Activated CD4-positive, alpha-beta T cell treated with anti-CD3 and anti-CD28 coated beads for 36 hours (primary cell): Measurements from ENCODE around the gene THBS1. TPM values are rescaled to one million over a fixed set of nuclear protein-coding genes. Genes with fewer than 3 reads are reported as not detected.

Experiments used
- ATAC-seq: fragments of 200-7000 bp; cut with Tn5 transposase; one replicate; pipeline ENCODE4 v1.10.0; 2021; ENCODE audit warnings: mild to moderate bottlenecking, moderate library complexity
- CTCF ChIA-PET: fragments of 350-600 bp; sonication (Branson Sonifier 250); formaldehyde crosslinking; loops from one replicate; lab custom pipeline; 2021; ENCODE audit warnings: antibody characterized with exemption; lab: Charles Lee
- POLR2A ChIA-PET: fragments of 350-600 bp; sonication (Branson Sonifier 250); formaldehyde crosslinking; loops from one replicate; lab custom pipeline; 2021; ENCODE audit warnings: antibody characterized with exemption, inconsistent platforms; lab: Charles Lee
- DNase-seq: peaks from one replicate; pipeline ENCODE4 v3.0.0-alpha.2; 2020
- H3K27ac Mint-ChIP-seq: one replicate; pipeline ENCODE4 v1.8.0; 2021; ENCODE audit warnings: mixed read lengths
- H3K27me3 Mint-ChIP-seq: one replicate; pipeline ENCODE4 v1.8.0; 2021; ENCODE audit warnings: mixed read lengths
- H3K36me3 Mint-ChIP-seq: one replicate; pipeline ENCODE4 v1.8.0; 2021; ENCODE audit warnings: low read depth, mixed read lengths
- H3K4me1 Mint-ChIP-seq: one replicate; pipeline ENCODE4 v1.8.0; 2021; ENCODE audit warnings: mixed read lengths
- H3K4me3 Mint-ChIP-seq: one replicate; pipeline ENCODE4 v1.8.0; 2021; ENCODE audit warnings: mild to moderate bottlenecking, moderate library complexity, mixed read lengths
- H3K9me3 Mint-ChIP-seq: one replicate; pipeline ENCODE4 v1.8.0; 2021; ENCODE audit warnings: low read depth, mixed read lengths
- intact Hi-C, 2 experiments: fragments of 100-400 bp; cut with DNase I in 1 of 2; cut with micrococcal nuclease in 1 of 2; formaldehyde crosslinking; loops; one replicate each; pipeline versions ENCODE4 v1.14.2 to v1.15.1; 2022 to 2024; cut with DNase I, micrococcal nuclease
- total RNA-seq, 2 experiments: library from RNA; stranded (reverse); gene quantifications; one replicate each; pipeline ENCODE4 v1.2.3, GENCODE V29; 2021

The THBS1 gene
- total RNA-seq, 2 experiments from 2014 or later = 0.23 to 0.57 TPM

GRCh38 chr15:39597336-39597735, 16.5 kb downstream of the THBS1 start:
- H3K9me3 Mint-ChIP-seq = no peaks in the 10 kb centered on the region
- DNase-seq = no peak
- ATAC-seq = no peak
- ChIA-PET POLR2A (no interaction called here), CTCF (interaction anchor here (0.7 kb wide), 1 partner anchor 901 kb away, joined by 3 read pairs; no protein-coding TSS in a partner anchor)
- peaks cover 6% of the 10 kb centered on the region for H3K27me3 Mint-ChIP-seq
- no peaks in the 10 kb centered on the region for H3K36me3 Mint-ChIP-seq
- H3K27ac Mint-ChIP-seq = no peak overlapping the region
- H3K4me1 Mint-ChIP-seq = peaks cover 3% of the 10 kb centered on the region
- H3K4me3 Mint-ChIP-seq = no peak overlapping the region
- intact Hi-C loops = no loop called here

- ChIA-PET POLR2A (no interaction called here), CTCF (interaction anchor here (1.4 kb wide), 1 partner anchor 17 kb away, joined by 4 read pairs; the partner anchor contains the start of gene THBS1)
- intact Hi-C loops = no loop called here
- Mint-ChIP-seq H3K4me3 (no peak overlapping the region), H3K4me1 (peaks cover 3% of the 10 kb centered on the region), H3K36me3 (no peaks in the 10 kb centered on the region), H3K27ac (no peak overlapping the region), H3K27me3 (peaks cover 6% of the 10 kb centered on the region), H3K9me3 (no peaks in the 10 kb centered on the region)
- no peak for ATAC-seq
- DNase-seq = no peak
These were observed 16.9 kb downstream of the THBS1 start for GRCh38 chr15:39597751-39598185.

- CTCF ChIA-PET = interaction anchor here (1.4 kb wide), 1 partner anchor 18 kb away, joined by 4 read pairs; the partner anchor contains the start of gene THBS1
- DNase-seq = no peak
- H3K27ac Mint-ChIP-seq = no peak overlapping the region
- H3K36me3 Mint-ChIP-seq = no peaks in the 10 kb centered on the region
- H3K9me3 Mint-ChIP-seq = no peaks in the 10 kb centered on the region
- POLR2A ChIA-PET = no interaction called here
- peaks cover 3% of the 10 kb centered on the region for H3K4me1 Mint-ChIP-seq
- H3K27me3 Mint-ChIP-seq = peaks cover 4% of the 10 kb centered on the region
- intact Hi-C loops = no loop called here
- no peak for ATAC-seq
- H3K4me3 Mint-ChIP-seq = no peak overlapping the region
These were observed 17.4 kb downstream of the THBS1 start for GRCh38 chr15:39598186-39598850.

- Mint-ChIP-seq H3K27me3 (peaks cover 4% of the 10 kb centered on the region), H3K9me3 (no peaks in the 10 kb centered on the region), H3K27ac (no peak overlapping the region), H3K36me3 (no peaks in the 10 kb centered on the region), H3K4me3 (no peak overlapping the region), H3K4me1 (no peaks in the 10 kb centered on the region)
- no peak for DNase-seq
- ChIA-PET POLR2A (no interaction called here), CTCF (interaction anchor here (1.4 kb wide), 1 partner anchor 19 kb away, joined by 4 read pairs; the partner anchor contains the start of gene THBS1)
- intact Hi-C loops = no loop called here
- no peak for ATAC-seq
These were observed 18.3 kb downstream of the THBS1 start for GRCh38 chr15:39598958-39599845.

GRCh38 chr15:39599871-39600270, 19.0 kb downstream of the THBS1 start:
- POLR2A ChIA-PET = no interaction called here
- CTCF ChIA-PET = no interaction called here
- no peak for DNase-seq
- H3K27me3 Mint-ChIP-seq = peaks cover 4% of the 10 kb centered on the region
- no peaks in the 10 kb centered on the region for H3K9me3 Mint-ChIP-seq
- H3K36me3 Mint-ChIP-seq = no peaks in the 10 kb centered on the region
- intact Hi-C loops = loop anchor here in 1 of 2 experiments (5.0 kb wide), 1 partner anchor 67 kb away; no protein-coding TSS in a partner anchor
- no peak overlapping the region for H3K27ac Mint-ChIP-seq
- H3K4me1 Mint-ChIP-seq = no peaks in the 10 kb centered on the region
- no peak for ATAC-seq
- H3K4me3 Mint-ChIP-seq = no peak overlapping the region

GRCh38 chr15:39602143-39602542, 21.3 kb downstream of the THBS1 start:
- ChIA-PET CTCF (interaction anchor here (1.3 kb wide), 1 partner anchor 154 kb away, joined by 4 read pairs; no protein-coding TSS in a partner anchor), POLR2A (no interaction called here)
- Mint-ChIP-seq H3K9me3 (no peaks in the 10 kb centered on the region), H3K36me3 (no peaks in the 10 kb centered on the region), H3K4me3 (no peak overlapping the region), H3K27me3 (peaks cover 4% of the 10 kb centered on the region), H3K27ac (no peak overlapping the region), H3K4me1 (no peaks in the 10 kb centered on the region)
- no peak for ATAC-seq
- DNase-seq = no peak
- intact Hi-C loops = loop anchor here in 1 of 2 experiments (5.0 kb wide), 1 partner anchor 65 kb away; no protein-coding TSS in a partner anchor

GRCh38 chr15:39605146-39605545, 24.3 kb downstream of the THBS1 start:
- Mint-ChIP-seq H3K27me3 (peaks cover 4% of the 10 kb centered on the region), H3K9me3 (peaks cover 3% of the 10 kb centered on the region), H3K27ac (no peak overlapping the region), H3K4me1 (no peaks in the 10 kb centered on the region), H3K4me3 (no peak overlapping the region), H3K36me3 (peaks cover under 1% of the 10 kb centered on the region)
- POLR2A ChIA-PET = interaction anchor here (1.2 kb wide), 1 partner anchor 16 kb away, joined by 3 read pairs; no protein-coding TSS in a partner anchor
- no peak for ATAC-seq
- CTCF ChIA-PET = no interaction called here
- DNase-seq = no peak
- intact Hi-C loops = no loop called here

- H3K4me1 Mint-ChIP-seq = no peaks in the 10 kb centered on the region
- H3K9me3 Mint-ChIP-seq = peaks cover 14% of the 10 kb centered on the region
- no peak for ATAC-seq
- ChIA-PET POLR2A (no interaction called here), CTCF (interaction anchor here (0.7 to 1.2 kb wide), 2 partner anchors 148 to 909 kb away, joined by 3 to 4 read pairs; no protein-coding TSS in a partner anchor)
- intact Hi-C loops = no loop called here
- no peak overlapping the region for H3K4me3 Mint-ChIP-seq
- H3K36me3 Mint-ChIP-seq = peaks cover 2% of the 10 kb centered on the region
- DNase-seq = no peak
- H3K27ac Mint-ChIP-seq = no peak overlapping the region
- peaks cover 4% of the 10 kb centered on the region for H3K27me3 Mint-ChIP-seq
These were observed 27.6 kb downstream of the THBS1 start for GRCh38 chr15:39608185-39609139.

- H3K4me1 Mint-ChIP-seq = no peaks in the 10 kb centered on the region
- POLR2A ChIA-PET = no interaction called here
- CTCF ChIA-PET = interaction anchor here (1.2 kb wide), 1 partner anchor 148 kb away, joined by 4 read pairs; no protein-coding TSS in a partner anchor
- no peak for ATAC-seq
- H3K4me3 Mint-ChIP-seq = no peak overlapping the region
- peaks cover 2% of the 10 kb centered on the region for H3K36me3 Mint-ChIP-seq
- intact Hi-C loops = no loop called here
- peaks cover 4% of the 10 kb centered on the region for H3K27me3 Mint-ChIP-seq
- H3K27ac Mint-ChIP-seq = no peak overlapping the region
- no peak for DNase-seq
- peaks cover 14% of the 10 kb centered on the region for H3K9me3 Mint-ChIP-seq
These were observed 28.5 kb downstream of the THBS1 start for GRCh38 chr15:39609166-39609916.

- Mint-ChIP-seq H3K27ac (no peak overlapping the region), H3K36me3 (peaks cover 2% of the 10 kb centered on the region), H3K9me3 (peaks cover 16% of the 10 kb centered on the region), H3K4me1 (no peaks in the 10 kb centered on the region), H3K27me3 (peaks cover 4% of the 10 kb centered on the region), H3K4me3 (no peak overlapping the region)
- intact Hi-C loops = no loop called here
- DNase-seq (no peak), ATAC-seq (no peak)
- ChIA-PET POLR2A (no interaction called here), CTCF (no interaction called here)
These were observed 29.8 kb downstream of the THBS1 start for GRCh38 chr15:39610665-39611064.
